ENCODE data around the gene PAX2. TPM values are rescaled to one million over a fixed set of nuclear protein-coding genes. Genes with fewer than 3 reads are reported as not detected.

The PAX2 gene
- total and polyA plus RNA-seq, 2 of the 13 experiments (the other 11 are each of a cell fraction or from before 2014, with no cell fraction given) = not detected

GRCh38 chr10:100737355-100738054, 7.9 kb upstream of the PAX2 start:
- 31% methylated on average over 38 of the region's 51 CpGs for WGBS (ENCODE audit: low lambda C conversion rate)
- Histone ChIP-seq H3K4me3 (replicated peaks in 1 of 3; ENCODE audit: insufficient read depth in 1 of 3, low read depth in 2 of 3, low read length in 3 of 3) (no peak overlapping the region), H3K9me3 (ENCODE audit: low read length) (no peaks in the 10 kb centered on the region), H3K36me3 (replicated peaks in 1 of 2; ENCODE audit: control insufficient read depth in 1 of 2, insufficient read depth in 2 of 2, low read length in 2 of 2) (no peaks in the 10 kb centered on the region), H3K4me2 (ENCODE audit: low read depth, low read length) (0 out of 2 replicates have a peak overlapping the region, but pooled peaks have one; percentile 23), H4K20me1 (ENCODE audit: insufficient read depth, low read length) (peaks cover 4% of the 10 kb centered on the region; the same call in 1 of the 2 replicates), H3K9ac (ENCODE audit: insufficient read depth, low read depth, low read length) (no peak overlapping the region), H3K27me3 (ENCODE audit: control insufficient read depth in 1 of 2, insufficient read depth in 2 of 2, low read length in 2 of 2) (peaks cover 28 to 98% of the 10 kb centered on the region in 2 experiments), H3K4me1 (ENCODE audit: insufficient read depth, low read length) (peaks cover 17% of the 10 kb centered on the region), H2AFZ (ENCODE audit: low read length) (no peak overlapping the region), H3K79me2 (ENCODE audit: insufficient read depth, low read length) (no peaks in the 10 kb centered on the region), H3K27ac (ENCODE audit: extremely low read length, insufficient read depth, low read length) (no peak overlapping the region)
- DNase-seq (ENCODE audit: low spot score) (no peak), FAIRE-seq (no peak), ATAC-seq (no peak)
- intact Hi-C loops (cut with micrococcal nuclease; ENCODE audit: unreplicated experiment) = no loop called here
- ChIA-PET CTCF (ENCODE audit: low intra/inter-chr PET ratio, low total read pairs) (no interaction called here), POLR2A (no interaction called here)
- TF ChIP-seq ZNF556 (CRISPR knock-in tag; IDR thresholded peaks at IDR 0.05; ENCODE audit: borderline replicate concordance) (no peak), EZH2 (conservative IDR thresholded peaks at IDR 0.05; ENCODE audit: low read depth, low read length) (peak; percentile 92), HNRNPLL (IDR thresholded peaks at IDR 0.05; ENCODE audit: low read depth, low read length, poor library complexity, severe bottlenecking) (peak; percentile 98), ZNF530 (CRISPR knock-in tag; IDR thresholded peaks at IDR 0.05; ENCODE audit: low read depth) (no peak)
- BruUV-seq (replicated peaks) = no TSS peak
- in situ Hi-C loops (cut with HindIII; ENCODE audit: extremely low pct_ligation_motif_present, low pct_unique_long_range_greater_than_20kb) = no loop called here

- Histone ChIP-seq H3K9ac (ENCODE audit: insufficient read depth, low read depth, low read length) (no peak overlapping the region), H3K27me3 (ENCODE audit: control insufficient read depth in 1 of 2, insufficient read depth in 2 of 2, low read length in 2 of 2) (peaks cover 26 to 99% of the 10 kb centered on the region in 2 experiments), H4K20me1 (ENCODE audit: insufficient read depth, low read length) (peaks cover 4% of the 10 kb centered on the region; the same call in 1 of the 2 replicates), H3K4me2 (ENCODE audit: low read depth, low read length) (no peak overlapping the region), H2AFZ (ENCODE audit: low read length) (no peak overlapping the region), H3K27ac (ENCODE audit: extremely low read length, insufficient read depth, low read length) (no peak overlapping the region), H3K79me2 (ENCODE audit: insufficient read depth, low read length) (no peaks in the 10 kb centered on the region), H3K9me3 (ENCODE audit: low read length) (no peaks in the 10 kb centered on the region), H3K4me3 (replicated peaks in 1 of 3; ENCODE audit: insufficient read depth in 1 of 3, low read depth in 2 of 3, low read length in 3 of 3) (no peak overlapping the region), H3K4me1 (ENCODE audit: insufficient read depth, low read length) (peaks cover 17% of the 10 kb centered on the region), H3K36me3 (replicated peaks in 1 of 2; ENCODE audit: control insufficient read depth in 1 of 2, insufficient read depth in 2 of 2, low read length in 2 of 2) (no peaks in the 10 kb centered on the region)
- no TSS peak for BruUV-seq (replicated peaks)
- FAIRE-seq = no peak
- CTCF ChIA-PET (ENCODE audit: low intra/inter-chr PET ratio, low total read pairs) = no interaction called here
- POLR2A ChIA-PET = no interaction called here
- TF ChIP-seq ZNF678 (CRISPR knock-in tag; IDR thresholded peaks at IDR 0.05) = no peak
- peak; percentile 84 for TF ChIP-seq CBX2 (IDR thresholded peaks at IDR 0.05; ENCODE audit: low read depth, low read length)
- no peak for TF ChIP-seq CBX2 (CRISPR knock-in tag; IDR thresholded peaks at IDR 0.05; ENCODE audit: low read depth)
- TF ChIP-seq ZNF770 (CRISPR knock-in tag; IDR thresholded peaks at IDR 0.05) = 0 out of 2 replicates have a peak, but pooled peaks have one; percentile 18
- in situ Hi-C loops (cut with HindIII; ENCODE audit: extremely low pct_ligation_motif_present, low pct_unique_long_range_greater_than_20kb) = no loop called here
- no peak for DNase-seq (ENCODE audit: low spot score)
- intact Hi-C loops (cut with micrococcal nuclease; ENCODE audit: unreplicated experiment) = no loop called here
- WGBS (ENCODE audit: low lambda C conversion rate) = 25% methylated on average over 18 of the region's 21 CpGs
- no peak for ATAC-seq
Observed at GRCh38 chr10:100738055-100738827, 7.1 kb upstream of the PAX2 start.

All from HepG2 (cell line).